K562 (cell line): ENCODE data around the gene RACGAP1. TPM values are rescaled to one million over a fixed set of nuclear protein-coding genes. Genes with fewer than 3 reads are reported as not detected.
A peak's percentile ranks its signal among the peaks of the same experiment; 100 is the strongest.

Experiments
- ATAC-seq: fragments of 200-7000 bp; cut with Tn5 transposase; 3 replicates; pipeline ENCODE4 v1.9.1; 2020; ENCODE audit warnings: moderate library complexity
- BruUV-seq: library from RNA; stranded (reverse); fragments of 400-500 nt; replicated peaks from 2 replicates; lab custom pipeline; 2021; lab: Mats Ljungman, UMichigan
- CTCF ChIA-PET: fragments of 300-600 bp; formaldehyde crosslinking; extraction: SDS; loops from one replicate; lab custom pipeline; 2021; ENCODE audit warnings: low intra/inter-chr PET ratio; lab: Yijun Ruan, JAX
- POLR2A ChIA-PET: fragments of 300-600, 350-650 bp; sonication (Branson Sonifier 250); formaldehyde crosslinking; extraction: SDS; loops from one replicate; lab custom pipeline; 2021; ENCODE audit warnings: antibody characterized with exemption, inconsistent platforms; lab: Yijun Ruan, JAX
- DNase-seq, 4 experiments: peaks; one replicate each; pipeline versions ENCODE4 v3.0.0 to v3.0.0-alpha.2; 2011 to 2018; ENCODE audit warnings: low spot score in 3 of 4, mixed read lengths in 3 of 4; ENCODE audit errors: extremely low read depth in 1 of 4
- FAIRE-seq: peaks from 2 replicates; lab custom pipeline; 2011; peaks lifted over from hg19 to GRCh38; lab: Jason Lieb, UNC
- H2AFZ ChIP-seq: 2 replicates; pipeline ENCODE4 v1.6.0; 2011; ENCODE audit warnings: low read depth, low read length, control low read depth, inconsistent platforms
- H3K27ac ChIP-seq: fragments of 200-600 bp; 3 replicates; pipeline ENCODE4 v1.8.0; 2011; ENCODE audit warnings: low read depth, mild to moderate bottlenecking, control low read depth, inconsistent platforms, low read length, moderate library complexity, mixed read lengths; ENCODE audit errors: extremely low read depth
- H3K27me3 ChIP-seq, 2 experiments: fragments of 300-600 bp in 1 of 2; 2 replicates in 1 of 2; 3 replicates in 1 of 2; pipeline versions ENCODE4 v1.6.0 to v1.8.0; 2011; ENCODE audit warnings: inconsistent platforms in 2 of 2, low read length in 2 of 2, mild to moderate bottlenecking in 1 of 2, mixed read lengths in 1 of 2, moderate library complexity in 1 of 2; ENCODE audit not compliant: control insufficient read depth in 2 of 2, insufficient read depth in 2 of 2
- H3K36me3 ChIP-seq: fragments of 300-600 bp; 3 replicates; pipeline ENCODE4 v1.8.0; 2011; ENCODE audit warnings: mild to moderate bottlenecking, low read length, inconsistent platforms; ENCODE audit not compliant: control insufficient read depth, insufficient read depth
- H3K4me1 ChIP-seq, 2 experiments: fragments of 200-600 bp in 1 of 2; replicated peaks in 1 of 2; 2 replicates in 1 of 2; 3 replicates in 1 of 2; pipeline versions ENCODE4 v1.5.1 to v1.8.0; 2011; ENCODE audit warnings: inconsistent platforms in 2 of 2, low read length in 2 of 2, mild to moderate bottlenecking in 1 of 2, mixed read lengths in 1 of 2, moderate library complexity in 1 of 2; ENCODE audit not compliant: control insufficient read depth in 2 of 2, insufficient read depth in 2 of 2
- H3K4me2 ChIP-seq: 2 replicates; pipeline ENCODE4 v1.6.1; 2011; ENCODE audit warnings: low read length, control low read depth, inconsistent platforms, mixed read lengths; ENCODE audit not compliant: insufficient read depth
- H3K4me3 ChIP-seq: fragments of 200-600 bp; sonication (generic), shearing (Covaris generic); 2 replicates; pipeline ENCODE4 v1.5.1; 2016; ENCODE audit warnings: control low read depth, inconsistent platforms
- H3K79me2 ChIP-seq: fragments of 200-600 bp; 3 replicates; pipeline ENCODE4 v1.8.0; 2011; ENCODE audit warnings: low read length, inconsistent platforms; ENCODE audit not compliant: control insufficient read depth, insufficient read depth
- H3K9ac ChIP-seq, 2 experiments: 2 replicates each; pipeline versions ENCODE4 v1.6.0 to v1.6.1; 2011; ENCODE audit warnings: low read depth in 2 of 2, low read length in 2 of 2, control low read depth in 1 of 2, inconsistent platforms in 1 of 2, mild to moderate bottlenecking in 1 of 2, mixed read lengths in 1 of 2; ENCODE audit not compliant: insufficient read depth in 1 of 2
- H3K9me1 ChIP-seq: one replicate; pipeline ENCODE4 v1.6.0; 2011; ENCODE audit warnings: inconsistent platforms, mild to moderate bottlenecking, low read length, moderate library complexity; ENCODE audit not compliant: control insufficient read depth, insufficient read depth
- H3K9me3 ChIP-seq: replicated peaks from 2 replicates; pipeline ENCODE4 v1.5.1; 2011; ENCODE audit warnings: low read depth, low read length, inconsistent platforms; ENCODE audit not compliant: control insufficient read depth, insufficient read depth
- H4K20me1 ChIP-seq: replicated peaks from 2 replicates; pipeline ENCODE4 v1.6.1; 2011; ENCODE audit warnings: low read length, inconsistent platforms, mixed read lengths; ENCODE audit not compliant: control insufficient read depth, insufficient read depth
- CAMTA2 ChIP-seq: fragments of 250-450 bp; sonication (Bioruptor Pico); conservative IDR thresholded peaks from 2 replicates; pipeline ENCODE4 v1.5.1; 2022
- PYGO2 ChIP-seq: fragments of 450-650 bp; IDR thresholded peaks from 2 replicates; pipeline ENCODE4 v1.6.1; 2016; ENCODE audit warnings: mild to moderate bottlenecking, missing genetic modification characterization, moderate library complexity, missing compliant biosample characterization
- SPI1 ChIP-seq: IDR thresholded peaks from 2 replicates; pipeline ENCODE4 v1.6.1; 2011; ENCODE audit warnings: low read depth, low read length, control low read depth, borderline replicate concordance
- SRSF9 ChIP-seq: fragments of 200-400 bp; formaldehyde crosslinking; IDR thresholded peaks from 2 replicates; pipeline ENCODE4 v1.6.1; 2017; ENCODE audit warnings: low read depth, low read length, borderline replicate concordance
- WGBS: fragments of 100-300 bp; shearing (Covaris generic); methylation state at CpG from one replicate; pipeline ENCODE4 v1.1.6; 2016; ENCODE audit warnings: low coverage, mixed read lengths; ENCODE audit not compliant: insufficient coverage; ENCODE audit errors: missing lambda C conversion rate; 5-methylcytosine and 5-hydroxymethylcytosine counted together
- in situ Hi-C: fragments of 300-500 bp; cut with MboI; formaldehyde crosslinking; loops from 4 replicates; pipeline ENCODE4 v1.15.0; 2018; ENCODE audit warnings: inconsistent platforms, mixed read lengths
- intact Hi-C: fragments of 100-400 bp; cut with micrococcal nuclease; formaldehyde crosslinking; loops from 2 replicates; pipeline ENCODE4 v1.14.2; 2022
- polyA plus RNA-seq, 8 experiments: library from polyadenylated mRNA; depleted of rRNA in 4 of 8; stranded (reverse) in 5 of 8; unstranded in 3 of 8; fragments of >200 nt; fragmentation: Nextera tagmentation in 2 of 8; fragmentation: Illumina TruSeq in 1 of 8; extraction: Ambion mirVana in 2 of 8; extraction: Trizol in 1 of 8; gene quantifications; 2 replicates each; pipeline versions ENCODE4 v1.2.1 to v1.2.3, GENCODE V29; 2011 to 2014; ENCODE audit warnings: inconsistent platforms in 1 of 8, missing spikeins in 1 of 8
- total RNA-seq, 7 experiments: library from RNA; depleted of rRNA in 6 of 7; stranded (reverse); fragments of >200 nt in 6 of 7; fragmentation: Illumina TruSeq in 2 of 7; extraction: Trizol in 2 of 7; gene quantifications; 2 replicates each; pipeline versions ENCODE4 v1.2.1 to v1.2.3, GENCODE V29; 2011 to 2021; ENCODE audit warnings: low replicate concordance in 1 of 7

The RACGAP1 gene
- total and polyA plus RNA-seq, 9 of the 15 experiments (the other 6 are each of a cell fraction or from before 2014, with no cell fraction given), result 56.4 to 92.9 (median 71.8) TPM

DNA sequence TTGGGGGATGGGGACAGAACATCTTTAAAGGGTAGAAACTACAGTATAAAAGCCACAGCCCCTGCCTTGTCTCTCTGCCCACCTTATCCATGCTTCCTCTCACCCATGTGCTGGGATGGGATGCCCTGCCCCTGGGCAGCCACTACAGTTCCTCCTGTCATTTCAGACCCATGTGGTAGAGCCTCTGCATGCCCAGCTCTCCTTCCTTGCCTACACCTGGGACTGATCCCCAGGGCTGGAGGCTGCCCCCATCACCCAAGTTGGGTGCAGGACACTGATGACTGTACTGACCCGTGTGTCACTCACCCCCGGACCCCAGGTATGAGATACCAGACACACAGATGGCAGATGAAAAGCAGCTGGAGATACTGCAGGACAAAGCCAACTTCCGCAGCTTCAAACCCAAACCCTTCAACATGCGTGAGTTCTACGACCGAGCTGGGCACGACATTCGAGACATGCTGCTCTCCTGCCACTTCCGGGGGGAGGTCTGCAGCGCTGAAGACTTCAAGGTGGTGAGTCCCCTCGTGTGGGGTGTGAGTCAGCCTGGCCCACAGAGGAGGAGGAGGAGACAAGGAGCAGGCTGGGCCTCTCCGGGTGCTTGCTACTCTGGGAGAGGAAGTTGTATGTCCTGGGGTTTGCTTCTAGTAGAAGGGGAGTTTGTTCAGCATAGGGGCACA, 34.3 kb upstream of the RACGAP1 start:
- peaks cover 7 to 30% of the 10 kb centered on the region in 2 experiments; a peak in 4 of 5 replicates for H3K4me1 ChIP-seq
- H3K4me3 ChIP-seq, result no peak overlapping the region
- H3K9me3 ChIP-seq, result no peaks in the 10 kb centered on the region
- ATAC-seq (no peak), FAIRE-seq (no peak), DNase-seq (no peak)
- H2AFZ ChIP-seq, result no peak overlapping the region
- peaks cover 23% of the 10 kb centered on the region for H4K20me1 ChIP-seq
- H3K9me1 ChIP-seq, result no peaks in the 10 kb centered on the region
- H3K27ac ChIP-seq, result no peak overlapping the region
- POLR2A ChIA-PET, result interaction anchor here (0.6 to 1.4 kb wide), 5 partner anchors 8 to 242 kb away, joined by 3 to 5 read pairs (median 3); no protein-coding TSS in a partner anchor
- H3K27me3 ChIP-seq, result peaks cover 14 to 62% of the 10 kb centered on the region in 2 experiments; a peak in 4 of 5 replicates
- no peak overlapping the region for H3K9ac ChIP-seq
- CTCF ChIA-PET, result interaction anchor here (0.9 to 1.4 kb wide), 2 partner anchors 11 to 92 kb away, joined by 3 read pairs; no protein-coding TSS in a partner anchor
- no peaks in the 10 kb centered on the region for H3K36me3 ChIP-seq
- no peaks in the 10 kb centered on the region for H3K79me2 ChIP-seq
- in situ Hi-C loops (loop anchor here (5.0 kb wide), 1 partner anchor 282 kb away; no protein-coding TSS in a partner anchor), intact Hi-C loops (loop anchor here (5.0 kb wide), 1 partner anchor 282 kb away; no protein-coding TSS in a partner anchor)
- 12% methylated on average over 12 of the region's 12 CpGs for WGBS
- TF ChIP-seq SPI1 (peak; percentile 20; the same call in 1 of the 2 replicates), PYGO2 (tag) (no peak)
- H3K4me2 ChIP-seq, result no peak overlapping the region
- BruUV-seq, result no TSS peak

DNA sequence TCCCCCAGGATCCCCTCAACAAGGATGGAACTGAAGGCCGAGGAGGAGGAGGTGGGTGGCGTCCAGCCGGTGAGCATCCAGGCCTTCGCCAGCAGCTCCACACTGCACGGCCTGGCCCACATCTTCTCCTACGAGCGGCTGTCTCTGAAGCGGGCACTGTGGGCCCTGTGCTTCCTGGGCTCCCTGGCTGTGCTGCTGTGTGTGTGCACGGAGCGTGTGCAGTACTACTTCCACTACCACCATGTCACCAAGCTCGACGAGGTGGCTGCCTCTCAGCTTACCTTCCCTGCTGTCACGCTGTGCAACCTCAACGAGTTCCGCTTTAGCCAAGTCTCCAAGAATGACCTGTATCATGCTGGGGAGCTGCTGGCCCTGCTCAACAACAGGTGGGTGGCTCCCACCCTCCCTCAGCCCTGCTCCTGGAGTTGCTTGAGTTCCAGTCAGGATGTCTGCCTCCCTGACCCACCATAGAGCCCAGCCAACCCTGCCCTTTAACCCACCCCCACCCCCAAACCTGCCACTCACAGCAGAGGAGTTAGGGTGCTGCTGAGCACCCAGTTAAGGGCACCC, 33.5 kb upstream of the RACGAP1 start:
- no peaks in the 10 kb centered on the region for H3K9me1 ChIP-seq
- WGBS, result 40% methylated on average over 12 of the region's 15 CpGs
- TF ChIP-seq CAMTA2 (CRISPR knock-in tag), result no peak
- TF ChIP-seq SRSF9, result no peak
- BruUV-seq, result no TSS peak
- DNase-seq (no peak), ATAC-seq (no peak), FAIRE-seq (no peak)
- H3K36me3 ChIP-seq, result no peaks in the 10 kb centered on the region
- intact Hi-C loops (loop anchor here (5.0 kb wide), 1 partner anchor 282 kb away; no protein-coding TSS in a partner anchor), in situ Hi-C loops (loop anchor here (5.0 kb wide), 1 partner anchor 282 kb away; no protein-coding TSS in a partner anchor)
- ChIA-PET CTCF (interaction anchor here (0.9 to 1.4 kb wide), 2 partner anchors 12 to 92 kb away, joined by 3 read pairs; no protein-coding TSS in a partner anchor), POLR2A (interaction anchor here (0.8 to 1.4 kb wide), 4 partner anchors 8 to 93 kb away, joined by 3 to 5 read pairs (median 3); no protein-coding TSS in a partner anchor)
- peaks cover 14 to 56% of the 10 kb centered on the region in 2 experiments; a peak in 4 of 5 replicates for H3K27me3 ChIP-seq
- H3K27ac ChIP-seq, result no peak overlapping the region
- no peaks in the 10 kb centered on the region for H3K79me2 ChIP-seq
- no peak overlapping the region for H3K4me3 ChIP-seq
- peaks cover 8 to 30% of the 10 kb centered on the region in 2 experiments; a peak in 4 of 5 replicates for H3K4me1 ChIP-seq
- no peak overlapping the region for H2AFZ ChIP-seq
- H3K4me2 ChIP-seq, result no peak overlapping the region
- H4K20me1 ChIP-seq, result peaks cover 25% of the 10 kb centered on the region
- H3K9ac ChIP-seq, result no peak overlapping the region
- no peaks in the 10 kb centered on the region for H3K9me3 ChIP-seq
